T-helper 17 cell (primary cell): ENCODE results near the gene STMN3. TPM values are rescaled to one million over a fixed set of nuclear protein-coding genes. Genes with fewer than 3 reads are reported as not detected.
A peak's percentile ranks its signal among the peaks of the same experiment; 100 is the strongest.

ENCODE experiments used
- ATAC-seq: fragments of 150-1000 bp; cut with Tn5 transposase; 2 replicates; pipeline ENCODE4 v1.10.0; 2021; ENCODE audit warnings: mild to moderate bottlenecking, moderate library complexity
- DNase-seq, 3 donors: peaks; one replicate each; pipeline versions ENCODE4 v3.0.0 to v3.0.0-alpha.2; 2020 to 2021
- H3K9me3 ChIP-seq: one replicate; pipeline ENCODE4 v1.7.0; 2013; ENCODE audit warnings: low read length, mild to moderate bottlenecking; ENCODE audit not compliant: control insufficient read depth, poor library complexity, severe bottlenecking
- H3K27ac Mint-ChIP-seq: one replicate; pipeline ENCODE4 v1.8.0; 2022; ENCODE audit warnings: mild to moderate bottlenecking, moderate library complexity, mixed read lengths
- H3K27me3 Mint-ChIP-seq: one replicate; pipeline ENCODE4 v1.8.0; 2022; ENCODE audit warnings: mixed read lengths
- H3K36me3 Mint-ChIP-seq: one replicate; pipeline ENCODE4 v1.8.0; 2022; ENCODE audit warnings: low read depth, mixed read lengths
- H3K4me1 Mint-ChIP-seq: one replicate; pipeline ENCODE4 v1.8.0; 2022; ENCODE audit warnings: mild to moderate bottlenecking, mixed read lengths
- H3K4me3 Mint-ChIP-seq: one replicate; pipeline ENCODE4 v1.8.0; 2022; ENCODE audit warnings: mild to moderate bottlenecking, moderate library complexity, mixed read lengths
- total RNA-seq, 4 donors: library from RNA in 2 of 4; stranded (reverse) in 2 of 4; gene quantifications; one replicate each; pipeline ENCODE4 v1.2.3 and lab custom pipeline; 2022 to 2026

STMN3 gene
- total RNA-seq, 2 donors from 2014 or later: 51.0 to 67.4 TPM

- ATAC-seq (no peak), DNase-seq (no peak)
- H3K36me3 Mint-ChIP-seq: no peaks in the 10 kb centered on the region
- H3K27ac Mint-ChIP-seq: no peak overlapping the region
- no peaks in the 10 kb centered on the region for H3K27me3 Mint-ChIP-seq
- H3K4me3 Mint-ChIP-seq: peak overlapping the region; percentile 59
- peaks cover 2% of the 10 kb centered on the region for H3K4me1 Mint-ChIP-seq
- H3K9me3 ChIP-seq: no peaks in the 10 kb centered on the region
These were observed 35.2 kb upstream of the STMN3 start for GRCh38 chr20:63688228-63689045.

DNA sequence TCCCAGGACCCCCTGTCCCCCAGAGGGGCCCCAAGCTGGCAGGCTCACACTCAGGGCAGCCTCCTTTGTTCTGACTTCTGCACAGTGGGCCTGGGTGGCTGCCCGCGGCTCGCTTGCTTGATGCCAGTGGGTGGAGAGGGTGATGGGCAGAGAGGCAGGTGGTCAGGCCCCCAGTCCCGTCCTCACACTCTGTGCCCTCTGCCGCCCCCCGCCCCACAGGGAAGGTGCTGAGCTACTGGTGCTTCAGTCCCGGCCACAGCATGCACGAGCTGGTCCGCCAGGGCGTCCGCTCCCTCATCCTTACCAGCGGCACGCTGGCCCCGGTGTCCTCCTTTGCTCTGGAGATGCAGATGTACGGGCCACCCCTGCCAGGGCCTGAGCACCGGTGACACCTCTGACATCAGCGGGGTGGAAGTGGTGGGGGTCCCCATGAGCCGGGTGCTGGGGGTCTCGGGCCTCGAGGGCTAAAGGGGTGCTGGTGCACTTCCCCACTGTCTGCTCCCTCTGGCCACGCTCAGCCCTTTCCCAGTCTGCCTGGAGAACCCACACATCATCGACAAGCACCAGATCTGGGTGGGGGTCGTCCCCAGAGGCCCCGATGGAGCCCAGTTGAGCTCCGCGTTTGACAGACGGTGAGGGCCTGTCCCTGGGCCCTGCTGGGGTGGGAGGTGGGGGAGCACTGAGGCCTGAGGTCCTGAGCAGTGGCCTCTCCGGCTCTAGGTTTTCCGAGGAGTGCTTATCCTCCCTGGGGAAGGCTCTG, 34.4 kb upstream of the STMN3 start:
- no peaks in the 10 kb centered on the region for H3K27me3 Mint-ChIP-seq
- peak overlapping the region; percentile 36 for H3K4me3 Mint-ChIP-seq
- H3K9me3 ChIP-seq: no peaks in the 10 kb centered on the region
- no peak for ATAC-seq
- H3K27ac Mint-ChIP-seq: no peak overlapping the region
- peaks cover 2% of the 10 kb centered on the region for H3K4me1 Mint-ChIP-seq
- no peak for DNase-seq
- H3K36me3 Mint-ChIP-seq: no peaks in the 10 kb centered on the region

GRCh38 chr20:63686492-63687321, 33.5 kb upstream of the STMN3 start:
- ATAC-seq: peak; percentile 57
- Mint-ChIP-seq H3K27me3 (no peaks in the 10 kb centered on the region), H3K4me3 (peak overlapping the region; percentile 36), H3K27ac (peak overlapping the region; percentile 34), H3K36me3 (no peaks in the 10 kb centered on the region), H3K4me1 (peaks cover 2% of the 10 kb centered on the region)
- DNase-seq: no peak
- no peaks in the 10 kb centered on the region for H3K9me3 ChIP-seq

DNA sequence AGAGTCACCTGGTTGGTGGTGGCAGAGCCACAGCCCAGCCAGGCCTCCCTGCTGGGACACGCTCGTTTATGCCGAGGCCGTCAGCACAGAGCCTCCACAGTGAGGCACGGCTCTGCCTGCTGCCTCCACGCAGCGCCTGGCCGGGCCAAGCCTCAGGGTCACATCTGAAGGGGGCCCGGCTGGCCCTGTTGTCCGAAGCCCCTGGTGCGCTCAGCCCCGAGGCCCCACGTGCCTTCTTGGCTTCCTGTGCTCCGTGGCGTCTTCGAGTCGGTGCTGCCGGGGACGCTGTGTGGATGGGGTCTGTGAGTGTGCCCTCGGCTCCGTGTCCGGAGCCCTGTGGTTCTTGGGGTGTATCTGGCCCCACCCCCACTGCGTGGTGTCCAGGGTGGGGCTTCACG, 32.9 kb upstream of the STMN3 start:
- Mint-ChIP-seq H3K27ac (peak overlapping the region; percentile 34), H3K4me1 (peaks cover 2% of the 10 kb centered on the region), H3K36me3 (no peaks in the 10 kb centered on the region), H3K27me3 (no peaks in the 10 kb centered on the region), H3K4me3 (no peak overlapping the region)
- ATAC-seq (no peak), DNase-seq (no peak)
- no peaks in the 10 kb centered on the region for H3K9me3 ChIP-seq

GRCh38 chr20:63685269-63686026, 32.2 kb upstream of the STMN3 start:
- H3K4me3 Mint-ChIP-seq: no peak overlapping the region
- no peak for DNase-seq
- no peaks in the 10 kb centered on the region for H3K36me3 Mint-ChIP-seq
- peaks cover 2% of the 10 kb centered on the region for H3K4me1 Mint-ChIP-seq
- H3K9me3 ChIP-seq: no peaks in the 10 kb centered on the region
- H3K27ac Mint-ChIP-seq: no peak overlapping the region
- H3K27me3 Mint-ChIP-seq: no peaks in the 10 kb centered on the region
- no peak for ATAC-seq

DNA sequence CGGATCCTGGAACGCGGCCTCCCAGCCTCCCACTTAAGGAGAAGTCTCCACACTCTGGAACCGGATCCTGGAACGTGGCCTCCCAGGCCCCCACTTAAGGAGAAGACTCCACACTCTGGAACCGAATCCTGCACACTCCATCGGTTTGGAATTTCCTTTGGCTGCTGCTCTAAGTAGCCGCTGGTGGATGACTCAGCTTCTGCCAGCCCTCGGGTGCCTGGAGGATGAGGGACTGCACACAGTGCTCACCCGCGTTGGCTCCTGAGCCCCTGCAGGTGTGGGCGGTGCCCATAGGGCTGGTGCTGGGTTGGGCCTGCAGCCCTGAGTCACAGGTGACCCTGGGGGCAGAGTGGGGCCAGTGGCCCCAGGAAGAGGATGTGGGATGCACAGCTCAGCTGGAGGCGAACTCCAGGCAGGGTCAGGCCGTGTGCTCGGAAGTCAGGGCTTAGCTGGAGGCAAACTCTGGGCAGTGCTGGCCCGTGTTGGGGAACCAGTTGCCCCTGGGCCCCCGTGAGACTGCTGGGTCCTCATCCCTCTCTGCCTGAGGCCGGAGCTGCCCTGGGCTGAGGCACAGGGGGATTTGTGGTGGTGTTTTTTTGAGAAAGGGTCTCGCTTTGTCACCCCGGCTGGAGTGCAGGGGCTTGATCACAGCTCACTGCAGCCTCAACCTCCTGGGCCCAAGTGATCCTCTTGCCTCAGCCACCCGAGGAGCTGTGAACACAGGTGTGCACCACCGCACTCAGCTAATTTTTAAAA, 29.3 kb upstream of the STMN3 start:
- no peaks in the 10 kb centered on the region for H3K9me3 ChIP-seq
- Mint-ChIP-seq H3K27ac (no peak overlapping the region), H3K36me3 (no peaks in the 10 kb centered on the region), H3K4me1 (peaks cover 5% of the 10 kb centered on the region), H3K4me3 (no peak overlapping the region), H3K27me3 (no peaks in the 10 kb centered on the region)
- DNase-seq: no peak
- no peak for ATAC-seq

GRCh38 chr20:63681609-63682142, 28.5 kb upstream of the STMN3 start:
- H3K36me3 Mint-ChIP-seq: no peaks in the 10 kb centered on the region
- H3K27me3 Mint-ChIP-seq: no peaks in the 10 kb centered on the region
- DNase-seq: no peak
- no peak overlapping the region for H3K4me3 Mint-ChIP-seq
- ATAC-seq: no peak
- H3K27ac Mint-ChIP-seq: no peak overlapping the region
- no peaks in the 10 kb centered on the region for H3K9me3 ChIP-seq
- H3K4me1 Mint-ChIP-seq: peaks cover 2% of the 10 kb centered on the region

DNA sequence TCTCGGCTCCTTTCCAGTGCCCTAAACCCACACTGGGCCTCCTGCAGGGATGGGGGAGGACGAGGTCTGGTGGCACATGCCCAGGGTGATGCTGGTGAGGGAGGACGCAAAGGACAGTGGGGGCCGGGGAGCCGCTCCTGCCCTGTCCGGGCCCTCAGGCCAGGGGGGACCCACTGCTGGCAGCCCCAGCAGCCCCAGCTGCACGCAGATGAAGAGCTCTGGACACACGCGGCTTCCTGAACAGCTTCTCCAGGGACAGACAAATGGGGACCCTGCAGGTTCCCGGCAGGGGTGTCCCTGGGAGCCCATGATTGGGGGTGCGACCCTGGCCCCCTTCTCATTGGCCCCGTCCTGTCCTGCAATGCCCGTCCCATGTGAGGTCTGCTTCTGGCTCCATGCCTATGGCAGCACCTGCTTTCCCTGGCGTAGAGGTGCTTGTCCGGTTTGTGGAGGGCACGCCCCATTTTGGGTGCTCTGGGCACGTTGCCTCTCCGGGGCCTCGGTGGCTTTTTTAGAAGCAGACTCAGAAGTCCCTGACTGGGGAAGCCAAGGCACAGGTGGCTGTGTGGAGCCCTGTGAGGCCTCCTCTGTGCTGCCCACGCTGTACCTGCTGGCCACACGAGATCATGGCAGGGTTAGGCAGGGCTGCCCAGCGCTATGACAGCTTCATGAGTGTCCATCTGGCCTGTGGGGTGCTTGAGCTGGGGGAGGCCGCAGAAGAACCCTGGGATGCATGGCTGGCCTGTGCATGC, 27.8 kb upstream of the STMN3 start:
- Mint-ChIP-seq H3K4me1 (peaks cover 2% of the 10 kb centered on the region), H3K27me3 (no peaks in the 10 kb centered on the region), H3K4me3 (no peak overlapping the region), H3K36me3 (no peaks in the 10 kb centered on the region), H3K27ac (no peak overlapping the region)
- no peak for DNase-seq
- no peak for ATAC-seq
- H3K9me3 ChIP-seq: no peaks in the 10 kb centered on the region

- DNase-seq (no peak), ATAC-seq (no peak)
- H3K27ac Mint-ChIP-seq: no peak overlapping the region
- H3K4me3 Mint-ChIP-seq: no peak overlapping the region
- H3K4me1 Mint-ChIP-seq: peaks cover 2% of the 10 kb centered on the region
- H3K36me3 Mint-ChIP-seq: no peaks in the 10 kb centered on the region
- no peaks in the 10 kb centered on the region for H3K27me3 Mint-ChIP-seq
- no peaks in the 10 kb centered on the region for H3K9me3 ChIP-seq
These were observed 27.2 kb upstream of the STMN3 start for GRCh38 chr20:63680427-63680826.

DNA sequence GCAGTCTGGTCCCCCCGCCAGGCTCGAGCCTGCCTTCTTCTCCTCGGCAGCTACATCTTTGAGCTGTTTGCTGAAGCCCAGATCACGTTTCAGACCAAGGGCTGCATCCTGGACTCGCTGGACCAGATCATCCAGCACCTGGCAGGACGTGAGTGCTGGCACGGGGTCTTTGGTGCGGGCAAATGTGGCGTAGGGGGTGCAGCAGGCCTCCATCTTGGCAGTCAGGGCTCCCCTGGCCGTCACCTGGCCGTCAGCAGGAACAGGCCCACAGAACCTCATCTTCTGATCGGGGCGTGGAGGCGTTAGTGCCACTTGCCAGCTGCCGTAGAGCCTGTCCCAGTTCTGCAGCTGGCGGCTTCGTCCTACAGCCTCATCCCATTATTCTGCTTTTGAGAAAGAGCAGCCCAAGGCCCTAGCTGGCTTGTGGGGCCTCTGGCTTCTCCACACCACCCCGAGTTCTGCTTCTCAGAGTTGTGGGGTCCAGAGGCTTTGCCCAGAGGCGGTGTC, 26.6 kb upstream of the STMN3 start:
- no peaks in the 10 kb centered on the region for H3K9me3 ChIP-seq
- H3K36me3 Mint-ChIP-seq: no peaks in the 10 kb centered on the region
- peaks cover 2% of the 10 kb centered on the region for H3K4me1 Mint-ChIP-seq
- no peak for ATAC-seq
- no peak overlapping the region for H3K27ac Mint-ChIP-seq
- no peak for DNase-seq
- no peaks in the 10 kb centered on the region for H3K27me3 Mint-ChIP-seq
- H3K4me3 Mint-ChIP-seq: no peak overlapping the region

GRCh38 chr20:63678667-63679465, 25.6 kb upstream of the STMN3 start:
- Mint-ChIP-seq H3K4me1 (peaks cover 2% of the 10 kb centered on the region), H3K4me3 (no peak overlapping the region), H3K27me3 (no peaks in the 10 kb centered on the region), H3K36me3 (no peaks in the 10 kb centered on the region), H3K27ac (no peak overlapping the region)
- H3K9me3 ChIP-seq: no peaks in the 10 kb centered on the region
- ATAC-seq (no peak), DNase-seq (no peak)
